Kidney (tissue), 14 donors: Measurements from ENCODE around the gene CHID1. TPM values are rescaled to one million over a fixed set of nuclear protein-coding genes. Genes with fewer than 3 reads are reported as not detected.

ENCODE experiments used
- DNase-seq, 5 donors: peaks; one replicate each; pipeline ENCODE4 v3.0.0-alpha.2; 2013 to 2020
- FAIRE-seq: peaks from 2 replicates; lab custom pipeline; 2012; peaks lifted over from hg19 to GRCh38; lab: Jason Lieb, UNC
- H3K27ac ChIP-seq, 2 donors: one replicate each; pipeline ENCODE4 v1.7.0; 2013; ENCODE audit warnings: low read depth in 2 of 2, low read length in 2 of 2, inconsistent platforms in 1 of 2
- H3K27me3 ChIP-seq: one replicate; pipeline ENCODE4 v1.7.1; 2013; ENCODE audit warnings: low read length, inconsistent platforms; ENCODE audit not compliant: control insufficient read depth, insufficient read depth
- H3K36me3 ChIP-seq, 3 donors: one replicate each; pipeline versions ENCODE4 v1.7.0 to v1.7.1; 2013; ENCODE audit warnings: low read length in 3 of 3, control low read depth in 1 of 3, inconsistent platforms in 1 of 3; ENCODE audit not compliant: insufficient read depth in 3 of 3, control insufficient read depth in 2 of 3
- H3K4me1 ChIP-seq, 3 donors: one replicate each; pipeline versions ENCODE4 v1.7.0 to v1.7.1; 2013; ENCODE audit warnings: low read length in 3 of 3, inconsistent platforms in 1 of 3, low read depth in 1 of 3; ENCODE audit not compliant: control insufficient read depth in 2 of 3, insufficient read depth in 2 of 3
- H3K4me3 ChIP-seq, 3 donors: one replicate each; pipeline versions ENCODE4 v1.7.0 to v1.8.1; 2013; ENCODE audit warnings: low read length in 3 of 3, control low read depth in 1 of 3, inconsistent platforms in 1 of 3
- H3K9ac ChIP-seq, 3 donors: one replicate each; pipeline versions ENCODE4 v1.7.0 to v1.7.1; 2013; ENCODE audit warnings: low read length in 3 of 3, control low read depth in 1 of 3, inconsistent platforms in 1 of 3
- H3K9me3 ChIP-seq, 3 donors: one replicate each; pipeline versions ENCODE4 v1.7.0 to v1.7.1; 2013; ENCODE audit warnings: low read length in 3 of 3, control low read depth in 1 of 3, inconsistent platforms in 1 of 3; ENCODE audit not compliant: control insufficient read depth in 2 of 3, insufficient read depth in 1 of 3
- intact Hi-C: fragments of 100-400 bp; cut with DNase I; formaldehyde crosslinking; loops from one replicate; pipeline ENCODE4 v1.11.1; 2022
- polyA plus RNA-seq: library from polyadenylated mRNA; stranded (reverse); fragments of 350-450 nt; fragmentation: Illumina TruSeq; extraction: RNeasy Lipid Tissue Mini Kit (QIAGEN cat#74804); gene quantifications from one replicate; pipeline ENCODE4 v1.2.3, GENCODE V29; 2014; ENCODE audit warnings: low read depth, low replicate concordance; ENCODE audit not compliant: insufficient read depth
- total RNA-seq: library from RNA; stranded (reverse); fragmentation: NEBNext Ultra II Directional; extraction: Animal tissue kit (Norgen Biotek cat#: 25700); gene quantifications from one replicate; pipeline ENCODE4 v1.2.1, GENCODE V29; 2021
- TF ChIP-seq, protein P1 (sequence below): IDR thresholded peaks from 3 replicates; pipeline ENCODE4 v1.5.1; 2012; ENCODE audit warnings: mild to moderate bottlenecking, moderate library complexity, borderline replicate concordance; ENCODE audit not compliant: insufficient read depth; ENCODE audit errors: extremely low read depth
- donor health status: control.
- donor health status: control.
- donor health status: control.
- donor health status: control.
- donor health status: control.
- donor health status: DM: yes; HTN: yes; CAD: no.
- donor health status: Normal renal cell carcinoma (clear cell type).

Gene CHID1
- total and polyA plus RNA-seq, 2 donors from 2014 or later, result 82.2 to 128 TPM

GRCh38 chr11:895331-896110, 15.1 kb downstream of the CHID1 start:
- H3K27me3 ChIP-seq, result no peaks in the 10 kb centered on the region
- H3K4me1 ChIP-seq, result no peaks in the 10 kb centered on the region
- FAIRE-seq, result no peak
- no peaks in the 10 kb centered on the region for H3K9me3 ChIP-seq
- TF ChIP-seq, protein P1, sequence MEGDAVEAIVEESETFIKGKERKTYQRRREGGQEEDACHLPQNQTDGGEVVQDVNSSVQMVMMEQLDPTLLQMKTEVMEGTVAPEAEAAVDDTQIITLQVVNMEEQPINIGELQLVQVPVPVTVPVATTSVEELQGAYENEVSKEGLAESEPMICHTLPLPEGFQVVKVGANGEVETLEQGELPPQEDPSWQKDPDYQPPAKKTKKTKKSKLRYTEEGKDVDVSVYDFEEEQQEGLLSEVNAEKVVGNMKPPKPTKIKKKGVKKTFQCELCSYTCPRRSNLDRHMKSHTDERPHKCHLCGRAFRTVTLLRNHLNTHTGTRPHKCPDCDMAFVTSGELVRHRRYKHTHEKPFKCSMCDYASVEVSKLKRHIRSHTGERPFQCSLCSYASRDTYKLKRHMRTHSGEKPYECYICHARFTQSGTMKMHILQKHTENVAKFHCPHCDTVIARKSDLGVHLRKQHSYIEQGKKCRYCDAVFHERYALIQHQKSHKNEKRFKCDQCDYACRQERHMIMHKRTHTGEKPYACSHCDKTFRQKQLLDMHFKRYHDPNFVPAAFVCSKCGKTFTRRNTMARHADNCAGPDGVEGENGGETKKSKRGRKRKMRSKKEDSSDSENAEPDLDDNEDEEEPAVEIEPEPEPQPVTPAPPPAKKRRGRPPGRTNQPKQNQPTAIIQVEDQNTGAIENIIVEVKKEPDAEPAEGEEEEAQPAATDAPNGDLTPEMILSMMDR, result no peak
- peaks cover 0 to 7% (median under 1%) of the 10 kb centered on the region in 3 donors for H3K36me3 ChIP-seq
- no peak overlapping the region for H3K9ac ChIP-seq
- no peak overlapping the region for H3K27ac ChIP-seq
- DNase-seq, result peak in 1 of 5 donors; percentile 46
- H3K4me3 ChIP-seq, result no peak overlapping the region
- intact Hi-C loops, result no loop called here

DNA sequence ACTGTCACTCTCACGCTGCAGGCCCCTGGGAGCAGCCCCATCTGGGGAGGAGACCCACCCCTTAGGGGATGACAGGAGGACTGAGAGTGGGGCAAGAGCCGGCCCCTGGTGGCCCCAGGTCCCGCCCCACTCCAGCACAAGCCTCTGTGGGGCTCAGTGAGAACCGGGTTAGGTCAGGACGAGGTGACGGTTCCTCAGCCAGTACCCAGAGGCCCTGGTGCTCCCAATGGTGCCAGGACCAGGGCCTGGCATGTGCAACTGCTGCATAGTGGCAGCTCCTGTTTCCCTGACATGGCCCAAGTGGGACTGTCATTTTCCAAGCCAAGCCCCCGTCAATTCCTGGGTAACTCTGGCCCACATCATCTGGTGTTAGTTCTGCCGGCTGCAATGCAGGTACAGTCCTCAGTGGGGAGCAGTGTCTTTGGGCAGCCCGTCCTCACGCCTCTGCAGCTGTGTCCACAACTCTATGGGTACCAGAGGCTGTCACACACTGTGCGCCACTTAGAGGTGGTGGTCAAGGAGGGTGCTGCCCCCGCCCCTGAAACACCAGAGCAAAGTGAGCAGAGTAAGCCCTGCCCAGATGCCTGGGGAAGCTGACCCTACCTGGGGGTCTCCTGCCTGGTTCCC, 15.9 kb downstream of the CHID1 start:
- no peak overlapping the region for H3K4me3 ChIP-seq
- FAIRE-seq, result no peak
- no peaks in the 10 kb centered on the region for H3K36me3 ChIP-seq

GRCh38 chr11:893008-893654, 17.5 kb downstream of the CHID1 start:
- Histone ChIP-seq H3K36me3 (no peaks in the 10 kb centered on the region), H3K27me3 (no peaks in the 10 kb centered on the region), H3K4me3 (no peak overlapping the region), H3K9ac (no peak overlapping the region), H3K9me3 (no peaks in the 10 kb centered on the region), H3K4me1 (no peaks in the 10 kb centered on the region), H3K27ac (no peak overlapping the region)
- TF ChIP-seq, protein P1, result no peak
- intact Hi-C loops, result no loop called here
- FAIRE-seq (no peak), DNase-seq (no peak)

More for the DNA sequence above, 15.9 kb downstream of the CHID1 start:
- no peak for DNase-seq
- H3K9ac ChIP-seq, result no peak overlapping the region
- no peaks in the 10 kb centered on the region for H3K9me3 ChIP-seq
- TF ChIP-seq, protein P1, result no peak
- intact Hi-C loops, result no loop called here
- no peaks in the 10 kb centered on the region for H3K4me1 ChIP-seq
- H3K27ac ChIP-seq, result no peak overlapping the region
- H3K27me3 ChIP-seq, result no peaks in the 10 kb centered on the region
